Liver (tissue), 10 donors: Measurements from ENCODE around the gene IL17RE. TPM values are rescaled to one million over a fixed set of nuclear protein-coding genes. Genes with fewer than 3 reads are reported as not detected.

Experiments used
- DNase-seq: peaks from one replicate; pipeline ENCODE4 v3.0.0-alpha.2; 2017; ENCODE audit warnings: low spot score
- H3K27ac ChIP-seq, 2 donors: one replicate each; pipeline ENCODE4 v1.7.0; 2013; ENCODE audit warnings: inconsistent platforms in 2 of 2, low read length in 2 of 2, control low read depth in 1 of 2, low read depth in 1 of 2, mild to moderate bottlenecking in 1 of 2
- H3K27me3 ChIP-seq, 4 donors: one replicate each; pipeline versions ENCODE4 v1.6.1 to v1.7.0; 2013; ENCODE audit warnings: low read length in 3 of 4, inconsistent platforms in 1 of 4, mild to moderate bottlenecking in 1 of 4, moderate library complexity in 1 of 4; ENCODE audit not compliant: control insufficient read depth in 4 of 4, insufficient read depth in 4 of 4
- H3K36me3 ChIP-seq, 4 donors: one replicate each; pipeline versions ENCODE4 v1.6.1 to v1.7.0; 2013; ENCODE audit warnings: low read length in 3 of 4, mild to moderate bottlenecking in 3 of 4, low read depth in 1 of 4, moderate library complexity in 1 of 4; ENCODE audit not compliant: control insufficient read depth in 4 of 4, insufficient read depth in 3 of 4
- H3K4me1 ChIP-seq, 4 donors: one replicate each; pipeline versions ENCODE4 v1.6.1 to v1.7.0; 2013; ENCODE audit warnings: low read length in 3 of 4, mild to moderate bottlenecking in 3 of 4, moderate library complexity in 1 of 4; ENCODE audit not compliant: control insufficient read depth in 4 of 4, insufficient read depth in 4 of 4
- H3K4me3 ChIP-seq, 3 donors: one replicate each; pipeline versions ENCODE4 v1.6.1 to v1.7.0; 2013; ENCODE audit warnings: low read length in 3 of 3, control low read depth in 1 of 3, low read depth in 1 of 3, mild to moderate bottlenecking in 1 of 3
- H3K9ac ChIP-seq, 2 donors: one replicate each; pipeline ENCODE4 v1.7.0; 2013; ENCODE audit warnings: low read length in 2 of 2, mild to moderate bottlenecking in 2 of 2, moderate library complexity in 2 of 2, control low read depth in 1 of 2, low read depth in 1 of 2
- H3K9me3 ChIP-seq, 4 donors: one replicate each; pipeline versions ENCODE4 v1.6.1 to v1.7.0; 2013; ENCODE audit warnings: low read length in 3 of 4; ENCODE audit not compliant: control insufficient read depth in 4 of 4
- CTCF ChIP-seq: fragments of 150-350 bp; IDR thresholded peaks from 2 replicates; pipeline ENCODE4 v1.5.1; 2017; ENCODE audit warnings: improper control_type of control experiment, low read depth, low read length; ENCODE audit not compliant: missing input control
- FOXA1 ChIP-seq: IDR thresholded peaks from 2 replicates; pipeline ENCODE4 v1.6.1; 2016; ENCODE audit warnings: antibody characterized with exemption
- FOXA2 ChIP-seq: IDR thresholded peaks from 2 replicates; pipeline ENCODE4 v1.6.1; 2016; ENCODE audit warnings: antibody characterized with exemption
- GABPA ChIP-seq, 2 donors: IDR thresholded peaks in 1 of 2; conservative IDR thresholded peaks in 1 of 2; 2 replicates each; pipeline ENCODE4 v1.6.1; 2016; ENCODE audit warnings: antibody characterized with exemption in 2 of 2, mild to moderate bottlenecking in 1 of 2, moderate library complexity in 1 of 2
- HNF4A ChIP-seq, 2 donors: conservative IDR thresholded peaks; 2 replicates each; pipeline ENCODE4 v1.6.1; 2016; ENCODE audit warnings: antibody characterized with exemption in 2 of 2, mild to moderate bottlenecking in 2 of 2
- HNF4G ChIP-seq: IDR thresholded peaks from 2 replicates; pipeline ENCODE4 v1.6.1; 2016; ENCODE audit warnings: antibody characterized with exemption
- JUND ChIP-seq, 2 donors: IDR thresholded peaks; 2 replicates each; pipeline ENCODE4 v1.6.1; 2016; ENCODE audit warnings: antibody characterized with exemption in 2 of 2
- NR2F2 ChIP-seq: IDR thresholded peaks from 2 replicates; pipeline ENCODE4 v1.6.1; 2016; ENCODE audit warnings: antibody characterized with exemption
- RAD21 ChIP-seq, 2 donors: IDR thresholded peaks; 2 replicates each; pipeline ENCODE4 v1.6.1; 2016; ENCODE audit warnings: antibody characterized with exemption in 2 of 2, mild to moderate bottlenecking in 2 of 2
- RXRA ChIP-seq, 2 donors: IDR thresholded peaks; 2 replicates each; pipeline ENCODE4 v1.6.1; 2017 to 2018; ENCODE audit warnings: antibody characterized with exemption in 2 of 2, mild to moderate bottlenecking in 1 of 2
- SP1 ChIP-seq: IDR thresholded peaks from 2 replicates; pipeline ENCODE4 v1.6.1; 2018; ENCODE audit warnings: antibody characterized with exemption, mild to moderate bottlenecking
- YY1 ChIP-seq: IDR thresholded peaks from 2 replicates; pipeline ENCODE4 v1.6.1; 2016; ENCODE audit warnings: antibody characterized with exemption, mild to moderate bottlenecking
- WGBS: extraction: QIAGEN DNeasy Blood & Tissue Kit; methylation state at CpG from one replicate; pipeline ENCODE4 v1.1.7; 2013; 5-methylcytosine and 5-hydroxymethylcytosine counted together
- polyA plus RNA-seq, 2 donors: library from polyadenylated mRNA; stranded (reverse) in 1 of 2; unstranded in 1 of 2; fragments of 200-250 nt in 1 of 2; fragments of >200 nt in 1 of 2; fragmentation: Nextera tagmentation in 1 of 2; extraction: Ambion mirVana in 1 of 2; gene quantifications; one replicate each; pipeline versions ENCODE4 v1.2.1 to v1.2.3, GENCODE V29; 2013 to 2015
- small RNA-seq: library from RNA; depleted of rRNA; stranded (forward); fragments of <200 nt; gene quantifications from one replicate; pipeline ENCODE3, GENCODE V24; 2014
- total RNA-seq, 2 donors: library from RNA; depleted of rRNA; stranded (reverse); fragments of >200 nt; gene quantifications; one replicate each; pipeline ENCODE4 v1.2.3, GENCODE V29; 2014
- TF ChIP-seq, protein P1 (sequence below): IDR thresholded peaks from 2 replicates; pipeline ENCODE4 v1.6.1; 2016; ENCODE audit warnings: antibody characterized with exemption
- TF ChIP-seq, protein P2 (sequence below): IDR thresholded peaks from 2 replicates; pipeline ENCODE4 v1.6.1; 2016; ENCODE audit warnings: antibody characterized with exemption, mild to moderate bottlenecking
- TF ChIP-seq, protein P3 (sequence below): IDR thresholded peaks from 2 replicates; pipeline ENCODE4 v1.6.1; 2016; ENCODE audit warnings: antibody characterized with exemption
- donor health status: healthy.
- donor health status: healthy.
- donor health status: healthy.
- donor health status: healthy.
- donor health status: healthy.

IL17RE gene
- total and polyA plus RNA-seq, 4 donors, result 0.42 to 2.1 (median 0.90) TPM

DNA sequence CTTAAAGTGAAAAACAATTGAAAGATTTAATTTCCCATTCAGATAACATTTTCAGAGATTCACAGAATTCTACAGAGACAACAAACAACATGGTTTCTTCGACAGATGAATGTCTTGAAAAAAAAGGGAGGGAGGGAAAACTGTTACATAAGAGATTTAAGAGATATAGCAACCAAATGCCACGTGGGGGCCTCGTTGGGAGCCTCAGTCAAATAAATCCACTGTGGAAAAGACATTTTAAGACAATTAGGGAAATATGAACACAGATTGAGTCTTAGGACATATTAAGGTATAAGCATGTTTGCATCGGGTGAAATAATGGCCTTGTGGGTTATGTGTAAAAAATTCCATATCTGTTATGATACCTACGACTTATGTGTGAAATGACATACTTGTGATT lies 54.6 kb downstream of the IL17RE start:
- H3K27me3 ChIP-seq, result no peaks in the 10 kb centered on the region
- no peak overlapping the region for H3K4me3 ChIP-seq
- H3K27ac ChIP-seq, result no peak overlapping the region
- TF ChIP-seq RAD21 (IDR thresholded peaks at IDR 0.05) (no peak), GABPA (IDR thresholded peaks at IDR 0.05 in 1 of 2, conservative IDR thresholded peaks at IDR 0.05 in 1 of 2) (no peak), SP1 (no peak), NR2F2 (no peak), RXRA (IDR thresholded peaks at IDR 0.05) (no peak), YY1 (no peak), HNF4A (conservative IDR thresholded peaks at IDR 0.05) (no peak), HNF4G (no peak)
- TF ChIP-seq, protein P1, sequence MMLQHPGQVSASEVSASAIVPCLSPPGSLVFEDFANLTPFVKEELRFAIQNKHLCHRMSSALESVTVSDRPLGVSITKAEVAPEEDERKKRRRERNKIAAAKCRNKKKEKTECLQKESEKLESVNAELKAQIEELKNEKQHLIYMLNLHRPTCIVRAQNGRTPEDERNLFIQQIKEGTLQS, result no peak
- TF ChIP-seq, protein P2, sequence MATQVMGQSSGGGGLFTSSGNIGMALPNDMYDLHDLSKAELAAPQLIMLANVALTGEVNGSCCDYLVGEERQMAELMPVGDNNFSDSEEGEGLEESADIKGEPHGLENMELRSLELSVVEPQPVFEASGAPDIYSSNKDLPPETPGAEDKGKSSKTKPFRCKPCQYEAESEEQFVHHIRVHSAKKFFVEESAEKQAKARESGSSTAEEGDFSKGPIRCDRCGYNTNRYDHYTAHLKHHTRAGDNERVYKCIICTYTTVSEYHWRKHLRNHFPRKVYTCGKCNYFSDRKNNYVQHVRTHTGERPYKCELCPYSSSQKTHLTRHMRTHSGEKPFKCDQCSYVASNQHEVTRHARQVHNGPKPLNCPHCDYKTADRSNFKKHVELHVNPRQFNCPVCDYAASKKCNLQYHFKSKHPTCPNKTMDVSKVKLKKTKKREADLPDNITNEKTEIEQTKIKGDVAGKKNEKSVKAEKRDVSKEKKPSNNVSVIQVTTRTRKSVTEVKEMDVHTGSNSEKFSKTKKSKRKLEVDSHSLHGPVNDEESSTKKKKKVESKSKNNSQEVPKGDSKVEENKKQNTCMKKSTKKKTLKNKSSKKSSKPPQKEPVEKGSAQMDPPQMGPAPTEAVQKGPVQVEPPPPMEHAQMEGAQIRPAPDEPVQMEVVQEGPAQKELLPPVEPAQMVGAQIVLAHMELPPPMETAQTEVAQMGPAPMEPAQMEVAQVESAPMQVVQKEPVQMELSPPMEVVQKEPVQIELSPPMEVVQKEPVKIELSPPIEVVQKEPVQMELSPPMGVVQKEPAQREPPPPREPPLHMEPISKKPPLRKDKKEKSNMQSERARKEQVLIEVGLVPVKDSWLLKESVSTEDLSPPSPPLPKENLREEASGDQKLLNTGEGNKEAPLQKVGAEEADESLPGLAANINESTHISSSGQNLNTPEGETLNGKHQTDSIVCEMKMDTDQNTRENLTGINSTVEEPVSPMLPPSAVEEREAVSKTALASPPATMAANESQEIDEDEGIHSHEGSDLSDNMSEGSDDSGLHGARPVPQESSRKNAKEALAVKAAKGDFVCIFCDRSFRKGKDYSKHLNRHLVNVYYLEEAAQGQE, result no peak
- DNase-seq, result no peak
- no peak overlapping the region for H3K9ac ChIP-seq
- no peaks in the 10 kb centered on the region for H3K9me3 ChIP-seq
- peaks cover 0 to 6% (median 1%) of the 10 kb centered on the region in 4 donors for H3K36me3 ChIP-seq
- WGBS, result 74% methylated on average over 5 of the region's 5 CpGs
- peaks cover 4 to 15% (median 10%) of the 10 kb centered on the region in 4 donors for H3K4me1 ChIP-seq

GRCh38 chr3:9965200-9965875 lies 62.7 kb downstream of the IL17RE start:
- WGBS, result 95% methylated on average over 6 of the region's 6 CpGs
- H3K4me1 ChIP-seq, result no peaks in the 10 kb centered on the region
- no peak overlapping the region for H3K4me3 ChIP-seq
- no peaks in the 10 kb centered on the region for H3K27me3 ChIP-seq
- H3K36me3 ChIP-seq, result peaks cover 4 to 38% (median 27%) of the 10 kb centered on the region in 4 donors
- TF ChIP-seq FOXA1 (no peak), NR2F2 (no peak), JUND (IDR thresholded peaks at IDR 0.05) (no peak), SP1 (no peak), RXRA (IDR thresholded peaks at IDR 0.05) (no peak), HNF4G (no peak), FOXA2 (no peak), CTCF (no peak)
- TF ChIP-seq, protein P1, result no peak
- TF ChIP-seq, protein P3, sequence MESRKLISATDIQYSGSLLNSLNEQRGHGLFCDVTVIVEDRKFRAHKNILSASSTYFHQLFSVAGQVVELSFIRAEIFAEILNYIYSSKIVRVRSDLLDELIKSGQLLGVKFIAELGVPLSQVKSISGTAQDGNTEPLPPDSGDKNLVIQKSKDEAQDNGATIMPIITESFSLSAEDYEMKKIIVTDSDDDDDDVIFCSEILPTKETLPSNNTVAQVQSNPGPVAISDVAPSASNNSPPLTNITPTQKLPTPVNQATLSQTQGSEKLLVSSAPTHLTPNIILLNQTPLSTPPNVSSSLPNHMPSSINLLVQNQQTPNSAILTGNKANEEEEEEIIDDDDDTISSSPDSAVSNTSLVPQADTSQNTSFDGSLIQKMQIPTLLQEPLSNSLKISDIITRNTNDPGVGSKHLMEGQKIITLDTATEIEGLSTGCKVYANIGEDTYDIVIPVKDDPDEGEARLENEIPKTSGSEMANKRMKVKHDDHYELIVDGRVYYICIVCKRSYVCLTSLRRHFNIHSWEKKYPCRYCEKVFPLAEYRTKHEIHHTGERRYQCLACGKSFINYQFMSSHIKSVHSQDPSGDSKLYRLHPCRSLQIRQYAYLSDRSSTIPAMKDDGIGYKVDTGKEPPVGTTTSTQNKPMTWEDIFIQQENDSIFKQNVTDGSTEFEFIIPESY, result no peak
- no peak overlapping the region for H3K27ac ChIP-seq
- no peak overlapping the region for H3K9ac ChIP-seq
- DNase-seq, result no peak
- H3K9me3 ChIP-seq, result no peaks in the 10 kb centered on the region

Small RNA genes within 50 kb of the gene (small RNA-seq; reads per million reads assigned to genes)
- gene RNU6-882P, result not detected

Other genes with a start within 250 kb of the IL17RE start
- not detected for gene CPNE9, start 199.0 kb upstream of the IL17RE start, total RNA-seq
- gene CPNE9, start 199.0 kb upstream of the IL17RE start, polyA plus RNA-seq, result not detected
- 10 to 100 TPM in 1 of 2 donors, 1 to 10 TPM in 1; 9.4 to 11.2 TPM for gene BRPF1, start 171.1 kb upstream of the IL17RE start, total RNA-seq
- 1 to 10 TPM; 2.0 to 3.5 TPM for gene BRPF1, start 171.1 kb upstream of the IL17RE start, polyA plus RNA-seq
- 10 to 100 TPM in 1 of 2 donors, 1 to 10 TPM in 1; 9.1 to 19.8 TPM for gene OGG1, start 152.9 kb upstream of the IL17RE start, total RNA-seq
- 10 to 100 TPM in 1 of 2 donors, 1 to 10 TPM in 1; 8.9 to 10.8 TPM for gene OGG1, start 152.9 kb upstream of the IL17RE start, polyA plus RNA-seq
- gene CAMK1, start 132.9 kb upstream of the IL17RE start, total RNA-seq, result 10 to 100 TPM; 13.8 to 17.3 TPM
- 10 to 100 TPM; 16.0 to 20.1 TPM for gene CAMK1, start 132.9 kb upstream of the IL17RE start, polyA plus RNA-seq
- gene TADA3, start 110.4 kb upstream of the IL17RE start, total RNA-seq, result 10 to 100 TPM; 20.7 to 22.3 TPM
- 10 to 100 TPM; 16.2 to 27.8 TPM for gene TADA3, start 110.4 kb upstream of the IL17RE start, polyA plus RNA-seq
- 10 to 100 TPM; 53.3 to 53.6 TPM for gene ARPC4, start 109.8 kb upstream of the IL17RE start, total RNA-seq
- 10 to 100 TPM; 22.1 to 51.8 TPM for gene ARPC4, start 109.8 kb upstream of the IL17RE start, polyA plus RNA-seq
- gene TTLL3, start 92.6 kb upstream of the IL17RE start, total RNA-seq, result 10 to 100 TPM in 1 of 2 donors, 1 to 10 TPM in 1; 4.9 to 19.6 TPM
- gene TTLL3, start 92.6 kb upstream of the IL17RE start, polyA plus RNA-seq, result 1 to 10 TPM; 2.8 to 8.0 TPM
- 10 to 100 TPM; 14.4 to 17.3 TPM for gene RPUSD3, start 58.8 kb upstream of the IL17RE start, total RNA-seq
- 10 to 100 TPM; 20.3 to 22.7 TPM for gene RPUSD3, start 58.8 kb upstream of the IL17RE start, polyA plus RNA-seq
- under 1 TPM in 1 of 2 donors, not detected in 1; 0.59 TPM for gene CIDEC, start 22.6 kb upstream of the IL17RE start, total RNA-seq
- gene CIDEC, start 22.6 kb upstream of the IL17RE start, polyA plus RNA-seq, result 1 to 10 TPM in 1 of 2 donors, under 1 TPM in 1; 0.28 to 4.2 TPM
- 10 to 100 TPM; 18.0 to 29.3 TPM for gene JAGN1, start 12.2 kb upstream of the IL17RE start, total RNA-seq
- 10 to 100 TPM; 32.0 to 46.8 TPM for gene JAGN1, start 12.2 kb upstream of the IL17RE start, polyA plus RNA-seq
- 10 to 100 TPM; 15.4 to 62.8 TPM for gene IL17RC, start 14.2 kb downstream of the IL17RE start, total RNA-seq
- 10 to 100 TPM; 25.7 to 25.8 TPM for gene IL17RC, start 14.2 kb downstream of the IL17RE start, polyA plus RNA-seq
- 10 to 100 TPM; 12.6 to 29.5 TPM for gene CRELD1, start 31.0 kb downstream of the IL17RE start, total RNA-seq
- 10 to 100 TPM; 20.5 to 31.1 TPM for gene CRELD1, start 31.0 kb downstream of the IL17RE start, polyA plus RNA-seq
- under 1 TPM; 0.25 to 0.79 TPM for gene PRRT3, start 49.6 kb downstream of the IL17RE start, total RNA-seq
- gene PRRT3, start 49.6 kb downstream of the IL17RE start, polyA plus RNA-seq, result under 1 TPM; 0.14 to 0.22 TPM
- 10 to 100 TPM; 54.0 to 71.4 TPM for gene EMC3, start 84.0 kb downstream of the IL17RE start, total RNA-seq
- 10 to 100 TPM; 77.2 to 81.3 TPM for gene EMC3, start 84.0 kb downstream of the IL17RE start, polyA plus RNA-seq
- gene FANCD2, start 123.6 kb downstream of the IL17RE start, total RNA-seq, result 10 to 100 TPM in 1 of 2 donors, under 1 TPM in 1; 0.84 to 24.6 TPM
- under 1 TPM; 0.76 to 0.84 TPM for gene FANCD2, start 123.6 kb downstream of the IL17RE start, polyA plus RNA-seq
- not detected for gene FANCD2OS, start 205.4 kb downstream of the IL17RE start, total RNA-seq
- gene FANCD2OS, start 205.4 kb downstream of the IL17RE start, polyA plus RNA-seq, result not detected
- 10 to 100 TPM; 28.3 to 56.2 TPM for gene BRK1, start 212.8 kb downstream of the IL17RE start, total RNA-seq
- 10 to 100 TPM; 79.6 to 82.2 TPM for gene BRK1, start 212.8 kb downstream of the IL17RE start, polyA plus RNA-seq
- gene VHL, start 238.9 kb downstream of the IL17RE start, total RNA-seq, result 10 to 100 TPM; 28.3 to 33.6 TPM
- gene VHL, start 238.9 kb downstream of the IL17RE start, polyA plus RNA-seq, result 1 to 10 TPM; 5.6 to 8.3 TPM